CD4-positive, alpha-beta T cell (primary cell): ENCODE results near the gene ZNF212. TPM values are rescaled to one million over a fixed set of nuclear protein-coding genes. Genes with fewer than 3 reads are reported as not detected.
"Not testable (repeated sequence)": the region's sequence is repeated elsewhere in the genome, so short reads cannot be mapped to it uniquely, and the experiment has no call there.

Experiments
- ATAC-seq: fragments of 200-7000 bp; cut with Tn5 transposase; one replicate; pipeline ENCODE4 v1.10.0; 2022; ENCODE audit warnings: mild to moderate bottlenecking; ENCODE audit not compliant: poor library complexity
- CTCF ChIA-PET: fragments of 350-600 bp; sonication (Branson Sonifier 250); formaldehyde crosslinking; loops from one replicate; lab custom pipeline; 2021; ENCODE audit warnings: antibody characterized with exemption, inconsistent platforms; lab: Charles Lee
- POLR2A ChIA-PET: fragments of 350-600 bp; sonication (Branson Sonifier 250); formaldehyde crosslinking; loops from one replicate; lab custom pipeline; 2021; ENCODE audit warnings: antibody characterized with exemption, inconsistent platforms; lab: Charles Lee
- DNase-seq, 14 experiments: peaks; one replicate each; pipeline ENCODE4 v3.0.0-alpha.2; 2013 to 2020; ENCODE audit warnings: mixed read lengths in 2 of 14
- H3K27ac ChIP-seq, 2 donors: one replicate each; pipeline versions ENCODE4 v1.5.1 to v1.7.0; 2013; ENCODE audit warnings: low read length in 2 of 2, low read depth in 1 of 2, mild to moderate bottlenecking in 1 of 2
- H3K27me3 ChIP-seq, 2 experiments: 1 replicate in 1 of 2; 2 replicates in 1 of 2; pipeline versions ENCODE4 v1.6.1 to v1.7.0; 2013; ENCODE audit warnings: low read length in 2 of 2, control low read depth in 1 of 2, mild to moderate bottlenecking in 1 of 2, moderate library complexity in 1 of 2; ENCODE audit not compliant: insufficient read depth in 2 of 2, control insufficient read depth in 1 of 2
- H3K36me3 ChIP-seq: one replicate; pipeline ENCODE4 v1.6.1; 2013; ENCODE audit warnings: low read length, control low read depth; ENCODE audit not compliant: insufficient read depth
- H3K4me1 ChIP-seq: one replicate; pipeline ENCODE4 v1.6.1; 2013; ENCODE audit warnings: low read length, control low read depth; ENCODE audit not compliant: insufficient read depth
- H3K4me3 ChIP-seq: one replicate; pipeline ENCODE4 v1.5.1; 2013; ENCODE audit warnings: mild to moderate bottlenecking, low read length, moderate library complexity
- H3K9me3 ChIP-seq, 2 experiments: 1 replicate in 1 of 2; 2 replicates in 1 of 2; pipeline versions ENCODE4 v1.6.1 to v1.7.0; 2013; ENCODE audit warnings: low read length in 2 of 2, mild to moderate bottlenecking in 2 of 2, control low read depth in 1 of 2, moderate library complexity in 1 of 2; ENCODE audit not compliant: control insufficient read depth in 1 of 2, insufficient read depth in 1 of 2
- H3K27ac Mint-ChIP-seq: one replicate; pipeline ENCODE4 v1.8.0; 2020; ENCODE audit warnings: mixed read lengths
- H3K27me3 Mint-ChIP-seq: one replicate; pipeline ENCODE4 v1.8.0; 2021; ENCODE audit warnings: mixed read lengths
- H3K36me3 Mint-ChIP-seq: one replicate; pipeline ENCODE4 v1.8.0; 2021; ENCODE audit warnings: low read depth, mixed read lengths
- H3K4me1 Mint-ChIP-seq: one replicate; pipeline ENCODE4 v1.8.0; 2021; ENCODE audit warnings: low read depth, mixed read lengths
- H3K4me3 Mint-ChIP-seq: one replicate; pipeline ENCODE4 v1.8.0; 2020; ENCODE audit warnings: mild to moderate bottlenecking, mixed read lengths
- H3K9me3 Mint-ChIP-seq: one replicate; pipeline ENCODE4 v1.8.0; 2020; ENCODE audit warnings: mixed read lengths
- CTCF ChIP-seq: fragments of 200-600 bp; IDR thresholded peaks from one replicate; pipeline ENCODE4 v1.8.0; 2022; ENCODE audit warnings: antibody characterized with exemption, mild to moderate bottlenecking
- intact Hi-C, 2 experiments: fragments of 100-400 bp; cut with DNase I in 1 of 2; cut with micrococcal nuclease in 1 of 2; formaldehyde crosslinking; loops; one replicate each; pipeline versions ENCODE4 v1.15.1 to v1.9.0; 2023 to 2025; cut with DNase I, micrococcal nuclease
- total RNA-seq, 174 experiments: library from RNA in 2 of 174; stranded (reverse) in 2 of 174; gene quantifications; one replicate each; pipeline ENCODE4 v1.2.3 and lab custom pipeline; 2021 to 2026

ZNF212 gene
- total RNA-seq, 2 experiments from 2014 or later, result 12.1 to 13.2 TPM

GRCh38 chr7:149261829-149262617 lies 22.6 kb downstream of the ZNF212 start, which contains the start of gene ZNF783:
Gene ZNF783 (plus strand): TSS chr7:149262196. CDS start chr7:149262334, 138 bp downstream.
- Histone ChIP-seq H3K4me1 (peaks cover 28% of the 10 kb centered on the region), H3K9me3 (no peaks in the 10 kb centered on the region), H3K4me3 (peak within 1 kb of the TSS; percentile 56), H3K36me3 (peaks cover 25% of the 10 kb centered on the region), H3K27me3 (no peaks in the 10 kb centered on the region), H3K27ac (peak within 1 kb of the TSS; percentile 41 to 42)
- POLR2A ChIA-PET, result interaction anchor here (0.6 to 4.7 kb wide), 15 partner anchors 21 to 363 kb away, joined by 3 to 144 read pairs (median 6); partner anchors contain the start of genes ZNF212, ZNF282, ZNF398 and ZNF425
- H3K4me1 Mint-ChIP-seq, result peaks cover 38% of the 10 kb centered on the region
- DNase-seq (peak; percentile 75 to 97 (median 83)), ATAC-seq (peak; percentile 91)
- no peaks in the 10 kb centered on the region for H3K27me3 Mint-ChIP-seq
- peak within 1 kb of the TSS; percentile 89 for H3K4me3 Mint-ChIP-seq
- peaks cover 31% of the 10 kb centered on the region for H3K36me3 Mint-ChIP-seq
- intact Hi-C loops, result loop anchor here (1.0 to 10.0 kb wide), 10 partner anchors 22 to 583 kb away; partner anchors contain the start of genes ZNF398 (in 1 of the 2), ZNF746 (in 1 of the 2) and ZNF777 (in 1 of the 2)
- TF ChIP-seq CTCF, result peak; percentile 57
- CTCF ChIA-PET, result interaction anchor here (0.6 to 3.5 kb wide), 26 partner anchors 9 to 1767 kb away, joined by 3 to 56 read pairs (median 4); partner anchors contain the start of genes ZNF282, ZNF398, ZNF425 and ZNF777
- peak within 1 kb of the TSS; percentile 80 for H3K27ac Mint-ChIP-seq
- H3K9me3 Mint-ChIP-seq, result no peaks in the 10 kb centered on the region

DNA sequence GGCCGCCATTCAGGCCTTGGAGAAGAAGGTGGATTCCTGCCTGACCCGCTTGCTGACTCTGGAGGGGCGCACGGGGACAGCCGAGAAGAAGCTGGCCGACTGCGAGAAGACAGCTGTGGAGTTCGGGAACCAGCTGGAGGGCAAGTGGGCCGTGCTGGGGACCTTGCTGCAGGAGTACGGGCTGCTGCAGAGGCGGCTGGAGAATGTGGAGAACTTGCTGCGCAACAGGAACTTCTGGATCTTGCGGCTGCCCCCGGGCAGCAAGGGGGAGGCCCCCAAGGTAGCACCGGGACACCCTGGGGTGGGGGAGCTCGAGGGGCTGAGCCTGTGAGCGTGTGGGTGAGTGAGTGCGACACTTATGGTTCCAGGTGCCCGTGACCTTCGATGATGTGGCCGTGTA lies 27.0 kb downstream of the ZNF212 start:
- peaks cover 24% of the 10 kb centered on the region for H3K4me1 ChIP-seq
- TF ChIP-seq CTCF, result no peak

GRCh38 chr7:149267733-149268132 lies 28.3 kb downstream of the ZNF212 start:
- no peak overlapping the region for H3K27ac Mint-ChIP-seq
- Histone ChIP-seq H3K9me3 (no peaks in the 10 kb centered on the region), H3K27me3 (no peaks in the 10 kb centered on the region), H3K36me3 (peaks cover 64% of the 10 kb centered on the region), H3K27ac (no peak overlapping the region), H3K4me3 (no peak overlapping the region), H3K4me1 (peaks cover 17% of the 10 kb centered on the region)
- H3K4me1 Mint-ChIP-seq, result peaks cover 30% of the 10 kb centered on the region
- TF ChIP-seq CTCF, result no peak
- no peak overlapping the region for H3K4me3 Mint-ChIP-seq
- H3K27me3 Mint-ChIP-seq, result no peaks in the 10 kb centered on the region
- no peaks in the 10 kb centered on the region for H3K9me3 Mint-ChIP-seq
- DNase-seq (no peak), ATAC-seq (no peak)
- POLR2A ChIA-PET, result interaction anchor here (0.9 kb wide), 1 partner anchor 17 kb away, joined by 5 read pairs; no protein-coding TSS in a partner anchor
- intact Hi-C loops, result loop anchor here in 1 of 2 experiments (10.0 kb wide), 1 partner anchor 577 kb away; no protein-coding TSS in a partner anchor
- CTCF ChIA-PET, result no interaction called here
- H3K36me3 Mint-ChIP-seq, result peaks cover 83% of the 10 kb centered on the region

More for the DNA sequence above, 27.0 kb downstream of the ZNF212 start:
- DNase-seq (no peak), ATAC-seq (no peak)
- intact Hi-C loops, result loop anchor here in 1 of 2 experiments (10.0 kb wide), 1 partner anchor 578 kb away; no protein-coding TSS in a partner anchor
- Mint-ChIP-seq H3K4me3 (no peak overlapping the region), H3K4me1 (peaks cover 32% of the 10 kb centered on the region), H3K36me3 (peaks cover 73% of the 10 kb centered on the region), H3K27me3 (no peaks in the 10 kb centered on the region), H3K9me3 (no peaks in the 10 kb centered on the region), H3K27ac (no peak overlapping the region)
- no peaks in the 10 kb centered on the region for H3K9me3 ChIP-seq
- ChIA-PET CTCF (no interaction called here), POLR2A (interaction anchor here (3.1 kb wide), 1 partner anchor 18 kb away, joined by 14 read pairs; no protein-coding TSS in a partner anchor)
- H3K27me3 ChIP-seq, result no peaks in the 10 kb centered on the region
- peaks cover 56% of the 10 kb centered on the region for H3K36me3 ChIP-seq
- no peak overlapping the region for H3K4me3 ChIP-seq
- H3K27ac ChIP-seq, result no peak overlapping the region

GRCh38 chr7:149274424-149274823 lies 35.0 kb downstream of the ZNF212 start:
- H3K4me1 ChIP-seq, H3K4me3 ChIP-seq, H3K27me3 ChIP-seq, DNase-seq, H3K27ac Mint-ChIP-seq, H3K9me3 ChIP-seq, H3K27ac ChIP-seq, H3K4me3 Mint-ChIP-seq, intact Hi-C loops, H3K9me3 Mint-ChIP-seq, H3K27me3 Mint-ChIP-seq, ATAC-seq: not testable (repeated sequence)
- POLR2A ChIA-PET, result interaction anchor here (1.3 kb wide), 1 partner anchor 11 kb away, joined by 5 read pairs; no protein-coding TSS in a partner anchor
- CTCF ChIA-PET, result interaction anchor here (1.8 kb wide), 1 partner anchor 13 kb away, joined by 5 read pairs; the partner anchor contains the start of gene ZNF783
- peaks cover 12% of the 10 kb centered on the region for H3K4me1 Mint-ChIP-seq
- H3K36me3 Mint-ChIP-seq, result peaks cover 85% of the 10 kb centered on the region
- H3K36me3 ChIP-seq, result peaks cover 55% of the 10 kb centered on the region
